Measurements from ENCODE around the gene GRIK3.

Gene GRIK3

DNA sequence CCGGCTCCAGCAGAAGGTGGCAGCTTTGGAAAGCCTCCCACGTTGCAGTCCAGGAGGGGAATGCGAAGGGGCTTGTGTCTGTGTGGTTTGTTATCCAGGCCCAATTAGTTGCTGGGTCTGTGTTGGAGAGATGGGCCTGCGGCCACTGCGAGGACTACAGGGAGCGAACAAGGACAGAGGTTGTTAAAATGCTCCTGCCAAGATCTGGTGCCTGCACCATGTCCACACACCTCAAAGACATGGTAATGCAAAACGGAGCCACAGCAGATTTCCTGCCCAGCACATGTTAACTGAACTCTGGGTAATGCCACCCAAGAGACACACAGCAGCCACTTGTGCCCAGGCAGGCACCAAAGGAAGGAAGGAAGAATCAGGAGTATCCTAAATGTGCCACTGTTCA lies 18.6 kb downstream of the GRIK3 start:
- no peak for DNase-seq (ENCODE audit: low read depth)

DNA sequence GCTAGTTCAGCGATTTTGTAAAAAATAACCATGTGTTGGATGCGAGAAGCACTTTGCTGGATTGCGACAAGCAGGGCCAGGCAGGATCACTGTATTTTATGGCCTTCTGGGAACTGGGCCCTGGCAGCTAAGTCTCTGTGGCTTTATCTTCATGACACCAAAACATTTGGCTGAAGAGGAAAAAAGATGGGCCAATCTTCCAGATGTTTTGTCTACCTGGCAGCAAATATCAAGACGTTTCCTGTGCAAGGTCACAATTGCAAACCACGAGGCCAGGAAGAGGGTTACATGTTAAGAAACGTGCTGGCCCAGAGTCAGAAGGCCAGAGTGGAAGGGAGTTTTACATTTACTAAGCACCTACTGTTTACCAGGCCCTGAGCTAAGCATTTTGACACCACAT lies 22.1 kb downstream of the GRIK3 start:
- DNase-seq (ENCODE audit: low read depth), result no peak

DNA sequence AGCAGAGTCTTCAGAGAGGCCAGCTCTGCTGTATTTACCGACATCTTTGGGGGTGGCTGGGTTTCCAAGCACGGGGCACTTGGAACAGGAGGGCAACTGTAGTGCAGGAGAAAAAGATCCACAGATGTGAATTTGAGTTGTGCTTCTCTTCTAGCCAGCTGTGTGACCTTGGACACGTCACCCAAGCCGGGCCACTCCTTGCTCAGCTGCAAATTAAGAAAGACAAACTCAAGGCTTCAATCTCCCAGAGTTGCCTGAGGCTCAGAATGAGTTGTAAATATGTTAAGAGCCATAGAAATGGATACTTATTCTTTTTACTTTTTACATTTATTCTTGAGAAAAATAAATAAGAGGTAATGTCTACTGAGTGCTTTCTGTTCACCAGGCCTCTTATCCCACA lies 24.3 kb downstream of the GRIK3 start:
- DNase-seq (ENCODE audit: low read depth), result no peak

DNA sequence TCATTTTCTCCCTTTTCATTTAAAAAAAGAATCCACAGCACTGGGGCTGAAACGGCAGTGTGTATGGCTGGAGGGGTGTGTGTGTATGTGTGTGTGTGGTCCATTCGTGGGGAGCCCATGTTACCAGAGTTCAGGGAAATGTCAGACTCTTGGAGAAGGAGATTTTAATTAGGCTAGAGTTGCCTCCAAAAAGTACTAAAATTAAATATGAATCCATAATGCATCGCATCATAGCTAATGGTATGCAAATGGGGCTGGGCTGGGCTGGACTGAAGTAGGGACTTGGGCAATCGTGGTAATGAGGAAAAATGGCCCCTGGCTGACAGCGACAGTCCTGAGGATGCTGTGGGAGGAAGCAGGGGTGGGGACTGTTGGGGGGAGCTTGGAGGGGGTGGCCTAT lies 24.8 kb downstream of the GRIK3 start:
- no peak for DNase-seq (ENCODE audit: low read depth)

DNA sequence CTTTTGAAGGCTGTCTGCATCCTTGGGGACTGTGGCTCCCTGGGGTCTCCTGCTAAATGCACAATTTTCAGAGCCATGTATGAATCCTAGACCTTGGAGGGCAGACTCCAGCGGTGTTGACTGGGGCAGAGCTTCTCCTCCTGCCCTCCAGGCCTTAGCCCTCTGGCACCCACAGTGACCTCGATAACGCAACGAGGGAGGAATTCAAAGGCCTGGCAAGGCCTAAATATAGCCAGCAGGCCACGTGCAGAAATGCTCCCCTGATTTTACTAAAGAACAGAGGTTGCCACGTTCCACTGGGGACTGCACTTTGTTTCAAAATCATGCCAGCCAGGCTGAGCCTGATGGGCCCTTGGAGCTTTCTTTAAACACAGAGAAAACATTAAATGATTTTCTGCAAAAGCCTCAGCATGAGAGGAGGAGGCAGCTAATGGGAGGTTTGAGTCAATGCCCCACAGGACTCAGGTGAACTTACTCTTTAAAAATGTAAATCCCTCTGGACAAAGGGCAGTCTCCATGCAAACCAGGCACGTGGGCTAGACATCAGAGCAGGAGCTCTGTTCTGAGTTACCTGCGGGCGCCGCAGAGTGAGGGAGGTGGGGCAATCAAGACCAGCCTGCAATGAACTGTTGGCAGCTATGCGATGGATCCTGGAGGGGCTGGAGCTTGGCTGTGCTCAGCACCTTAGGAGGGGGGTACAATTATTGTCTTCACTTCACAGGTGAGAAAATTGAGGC lies 28.0 kb downstream of the GRIK3 start:
- DNase-seq (ENCODE audit: low read depth), result no peak

DNA sequence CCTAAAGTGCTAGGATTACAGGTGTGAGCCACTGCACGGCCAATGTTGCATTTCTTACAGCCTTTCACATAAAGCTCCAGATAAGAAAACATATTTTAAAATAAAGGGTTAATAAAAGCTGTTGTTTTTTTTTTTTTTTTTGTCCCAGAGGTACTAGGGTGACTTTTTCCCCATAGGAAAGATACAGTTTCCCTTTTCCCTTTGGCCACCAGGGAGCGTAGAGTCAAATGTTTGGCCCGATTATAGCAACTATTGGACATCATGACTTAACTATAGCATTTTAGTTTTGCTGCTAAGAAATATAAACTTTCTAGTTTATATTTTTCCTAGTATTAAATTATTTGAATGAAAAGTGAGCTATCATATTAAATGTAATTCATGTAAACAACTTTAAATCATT lies 31.4 kb downstream of the GRIK3 start:
- no peak for DNase-seq (ENCODE audit: low read depth)

DNA sequence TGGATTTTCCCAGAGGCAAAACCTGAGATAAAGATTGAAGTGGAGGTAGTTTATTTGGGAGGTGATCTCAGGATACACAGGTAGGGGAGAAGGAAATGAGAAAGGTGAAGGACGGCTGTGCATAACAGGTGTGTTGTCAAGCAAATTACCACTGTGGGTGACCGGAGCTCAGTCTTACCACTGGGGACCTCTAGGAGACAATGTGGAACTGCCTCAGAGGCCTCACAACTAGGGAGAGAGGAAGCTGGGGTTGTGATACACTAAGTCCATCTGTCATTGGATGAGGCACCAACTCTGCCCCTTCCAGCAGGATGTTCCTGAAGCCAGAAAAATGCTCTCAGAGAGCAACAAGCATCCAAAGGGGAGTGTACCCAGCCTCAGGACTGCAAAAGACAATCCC lies 32.6 kb downstream of the GRIK3 start:
- no peak for DNase-seq (ENCODE audit: low read depth)

DNA sequence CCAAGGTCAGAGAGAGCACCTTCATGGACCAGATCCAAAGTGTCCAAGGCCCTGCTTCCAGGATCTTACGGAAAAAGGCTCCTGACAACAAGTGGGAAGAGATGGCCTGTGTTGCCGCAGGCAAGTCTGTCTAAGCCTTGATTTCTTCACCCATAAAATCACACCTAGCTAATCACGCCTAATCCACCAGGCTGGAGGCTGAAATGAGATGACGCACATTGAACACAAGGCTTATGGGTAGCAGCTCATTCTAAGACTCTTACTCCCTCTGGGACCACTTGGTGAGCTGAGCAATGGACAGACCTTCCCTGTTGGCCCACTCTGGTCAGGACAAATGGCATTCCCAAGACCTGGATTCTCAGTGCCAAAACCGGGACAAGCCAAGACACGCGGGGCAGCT lies 38.2 kb downstream of the GRIK3 start:
- no peak for DNase-seq (ENCODE audit: low read depth)

DNA sequence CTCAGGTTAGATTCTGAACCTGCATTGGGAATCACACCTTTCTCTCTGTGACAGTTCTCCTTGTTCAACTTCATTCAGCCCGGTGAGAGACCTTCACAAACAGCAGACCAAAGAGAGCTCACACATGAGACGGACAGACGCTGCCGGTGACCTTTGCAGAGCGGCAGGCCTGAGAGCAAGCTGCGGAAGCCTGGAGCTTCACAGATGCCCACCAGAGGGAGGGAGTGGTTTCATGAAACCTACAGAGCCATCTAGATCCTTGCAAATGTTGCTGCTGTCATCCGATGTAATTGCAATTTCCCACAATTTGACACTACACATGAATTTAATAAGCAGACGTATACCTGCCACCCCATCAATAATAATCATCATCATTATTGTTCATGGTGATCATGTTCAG lies 39.4 kb downstream of the GRIK3 start:
- no peak for DNase-seq (ENCODE audit: low read depth)

DNA sequence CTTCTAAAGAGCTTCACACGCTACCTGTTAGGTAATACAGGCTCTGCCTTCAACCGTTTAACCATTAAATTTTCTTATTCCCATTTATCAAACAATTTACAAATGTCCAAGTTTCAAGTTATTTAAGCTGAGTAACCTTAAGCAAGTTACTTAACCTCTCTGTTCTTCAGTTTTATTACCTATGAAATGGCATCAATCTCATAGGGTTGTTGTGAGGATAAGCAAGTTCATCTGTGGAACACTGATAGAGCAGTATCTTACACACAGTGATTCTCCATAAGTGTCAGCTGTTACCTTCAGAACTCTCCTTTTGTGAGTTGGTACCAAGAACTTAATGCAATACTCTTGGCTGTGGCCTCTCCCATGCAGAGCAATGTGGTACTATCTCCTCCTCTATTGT lies 40.0 kb downstream of the GRIK3 start:
- no peak for DNase-seq (ENCODE audit: low read depth)

DNA sequence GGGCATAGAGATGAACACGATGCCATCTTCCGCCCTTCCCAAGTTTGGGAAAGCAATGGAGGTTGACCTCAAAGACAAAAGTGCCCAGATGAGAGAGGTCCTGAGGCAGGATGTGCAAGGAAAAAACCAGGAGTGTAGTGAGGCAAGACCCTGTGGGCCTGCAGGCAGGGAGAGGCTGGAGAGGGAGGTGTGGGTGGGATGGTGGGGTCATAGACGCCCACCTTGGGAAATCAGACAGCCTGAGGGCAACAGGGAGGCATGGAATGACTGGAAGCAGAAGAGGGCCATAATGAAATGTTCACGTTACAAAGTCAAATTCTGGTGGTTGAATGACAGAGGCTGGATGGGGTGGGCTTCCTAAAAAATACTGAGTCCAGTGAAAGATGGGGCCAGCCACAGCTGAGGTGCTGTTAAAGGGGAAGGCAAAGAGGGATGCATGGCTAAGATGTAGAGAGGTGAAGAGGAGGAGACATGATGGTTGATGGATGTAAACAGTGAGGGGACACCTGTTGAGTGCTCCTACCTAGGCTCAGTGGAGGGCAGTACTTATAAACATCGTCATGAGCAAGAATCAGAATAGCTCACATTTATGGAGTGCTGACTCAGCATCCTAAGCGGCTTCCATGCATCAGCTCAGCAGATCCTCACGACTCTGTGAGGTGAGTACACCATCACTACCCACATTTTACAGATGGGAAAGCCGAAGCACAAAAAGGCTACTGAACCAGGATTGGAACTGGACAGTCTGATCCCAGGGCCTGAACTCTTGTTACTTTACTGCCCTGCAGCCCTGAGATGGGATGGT lies 42.0 kb downstream of the GRIK3 start:
- no peak for DNase-seq (ENCODE audit: low read depth)

DNA sequence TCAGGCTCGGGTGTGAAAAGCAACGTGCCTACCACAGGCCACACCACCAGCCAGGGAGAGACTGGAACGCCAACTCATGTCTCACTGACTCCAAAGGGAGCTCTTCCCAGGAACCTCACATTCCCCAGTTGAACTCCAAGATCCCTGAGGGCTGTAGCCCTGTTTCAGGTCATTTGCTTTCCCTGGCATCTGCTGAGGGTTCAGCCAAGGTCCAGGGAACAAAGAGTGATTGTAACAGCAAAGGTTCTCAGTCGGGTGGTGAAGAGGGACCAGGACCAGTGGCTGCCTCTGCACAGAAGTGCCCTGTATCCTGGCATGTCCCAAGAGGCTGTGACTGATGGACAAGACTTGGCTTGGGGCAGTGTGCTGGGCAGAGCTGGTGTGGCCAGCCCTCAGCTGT lies 42.8 kb downstream of the GRIK3 start:
- DNase-seq (ENCODE audit: low read depth), result no peak

DNA sequence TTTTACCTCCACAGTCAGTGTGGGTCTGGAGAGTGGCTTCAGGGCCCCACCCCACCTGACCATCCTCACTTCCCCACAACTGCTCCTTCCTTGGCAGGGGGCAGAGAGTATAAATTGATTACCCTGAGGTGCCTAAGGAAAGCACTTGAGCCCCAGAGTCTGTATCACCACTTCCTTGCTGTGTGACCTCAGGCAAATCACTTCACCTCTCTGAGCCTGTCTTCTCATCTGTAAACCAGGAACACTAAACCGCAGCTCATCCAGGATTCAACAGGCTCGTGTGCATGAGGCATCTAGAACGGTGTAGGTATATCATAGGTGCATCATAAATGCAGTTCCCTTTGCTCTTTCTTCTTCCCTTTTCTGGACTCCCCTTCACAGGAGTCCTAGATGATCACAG lies 43.4 kb downstream of the GRIK3 start:
- DNase-seq (ENCODE audit: low read depth), result no peak

DNA sequence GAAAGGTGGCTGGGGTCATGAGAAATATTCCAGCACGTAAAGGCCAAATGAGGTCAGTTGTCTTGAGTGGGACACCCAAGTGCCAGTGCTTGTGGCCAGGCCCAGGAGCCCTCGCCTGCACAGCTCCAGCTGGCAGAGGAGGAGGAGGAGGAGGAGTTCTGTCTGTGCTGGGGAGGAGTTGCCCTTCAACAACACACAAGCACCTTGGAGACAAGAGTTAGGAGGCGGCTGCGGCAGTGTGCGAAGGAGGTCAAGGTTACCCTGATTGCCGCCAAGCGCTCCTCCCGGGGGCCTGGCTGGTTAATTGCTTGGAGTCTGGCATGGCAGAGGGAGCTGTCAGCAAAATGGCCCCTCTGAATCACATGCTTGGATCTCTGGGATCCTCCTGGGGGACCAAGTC lies 45.1 kb downstream of the GRIK3 start:
- DNase-seq (ENCODE audit: low read depth), result no peak

DNA sequence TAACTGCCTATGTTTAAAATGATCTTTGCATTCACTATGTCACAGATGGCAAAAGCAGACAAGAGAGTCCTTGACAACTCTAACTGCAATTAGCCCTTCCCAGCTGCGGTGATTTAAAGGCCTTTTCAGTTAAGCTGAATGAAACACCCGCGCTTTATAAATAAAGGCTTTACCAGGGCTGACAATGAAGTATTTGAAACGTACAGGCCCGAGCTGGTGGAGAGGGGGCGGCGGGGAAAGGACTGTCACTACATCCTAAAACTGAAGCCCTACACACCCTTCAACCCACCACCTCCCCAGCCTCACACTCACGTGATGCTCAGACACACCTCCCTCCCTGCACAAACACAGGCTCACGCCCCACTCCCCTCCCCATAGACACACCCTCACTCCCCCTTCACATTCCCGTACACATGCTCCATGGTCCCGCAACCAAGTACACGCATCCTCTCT lies 45.5 kb downstream of the GRIK3 start:
- no peak for DNase-seq (ENCODE audit: low read depth)

DNA sequence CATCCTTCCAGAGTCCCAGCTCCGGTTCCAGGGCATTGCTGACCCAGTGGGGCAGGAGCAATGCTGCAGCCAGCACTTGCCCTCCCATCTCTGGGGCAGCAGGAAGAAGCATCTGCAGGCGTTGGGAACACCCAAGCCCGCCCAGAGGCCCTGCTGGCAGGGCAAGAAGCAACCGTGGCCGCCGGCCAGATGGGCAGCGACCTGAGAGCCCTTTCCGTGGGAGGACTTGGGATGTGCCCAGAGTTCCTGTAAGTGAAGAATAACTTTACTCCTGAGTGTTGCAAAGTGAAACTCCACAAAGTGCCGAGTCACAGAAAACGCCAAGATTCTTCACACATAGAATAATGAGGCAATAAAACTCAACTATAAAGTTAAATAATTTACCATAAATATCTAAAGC lies 46.0 kb downstream of the GRIK3 start:
- DNase-seq (ENCODE audit: low read depth), result no peak

DNA sequence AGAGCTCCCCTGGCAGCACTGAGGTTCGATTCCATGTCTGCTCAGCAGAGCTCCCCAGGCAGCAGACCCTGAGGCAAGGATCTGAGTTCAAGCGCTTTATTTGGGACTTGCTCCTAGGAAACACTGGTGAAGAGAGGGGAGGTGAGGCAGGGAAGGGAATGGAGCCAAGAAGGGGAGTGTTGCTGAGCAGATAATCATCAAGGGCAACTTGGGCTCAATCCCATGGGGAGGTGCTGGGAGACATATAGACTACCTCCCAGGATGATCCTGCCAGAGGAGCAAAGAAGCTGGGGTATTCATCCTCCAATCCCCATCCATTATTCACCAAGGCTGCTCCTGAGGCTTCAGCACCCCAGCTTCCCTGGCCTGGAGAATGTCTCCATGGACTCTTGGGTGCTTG lies 47.0 kb downstream of the GRIK3 start:
- DNase-seq (ENCODE audit: low read depth), result no peak

DNA sequence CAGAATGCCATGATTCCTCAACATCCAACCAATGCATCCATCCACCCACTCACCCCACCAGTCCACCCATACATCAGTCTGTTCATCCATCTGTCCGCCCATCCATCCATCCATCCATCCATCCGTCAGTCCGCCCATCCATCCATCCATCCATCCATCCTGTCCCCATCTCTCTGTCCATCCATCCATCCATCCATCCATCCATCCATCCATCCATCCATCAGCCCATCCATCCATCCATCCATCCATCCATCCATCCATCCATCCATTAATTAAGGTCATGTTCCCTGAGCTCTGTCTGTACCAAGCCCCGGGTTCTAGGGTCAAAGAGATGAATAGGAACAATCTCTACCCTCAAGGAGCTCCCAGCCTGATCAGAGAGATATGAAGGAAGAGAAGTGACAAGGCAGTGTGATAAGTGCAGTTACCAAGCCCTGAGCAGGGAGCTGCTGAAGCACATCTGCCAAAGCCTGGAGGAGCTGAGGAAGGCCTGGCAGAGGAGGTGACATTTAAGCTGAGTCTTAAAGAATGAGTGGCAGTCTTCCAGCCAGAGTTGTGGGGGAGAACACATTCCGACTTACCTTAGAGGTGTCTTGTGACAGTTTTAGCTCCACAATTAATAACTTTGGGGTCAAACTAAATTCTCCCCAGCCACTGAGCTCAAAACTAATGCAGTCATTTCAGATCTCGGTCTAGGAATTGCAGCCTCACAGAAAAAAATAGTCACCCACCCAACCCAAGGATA lies 47.9 kb downstream of the GRIK3 start:
- no peak for DNase-seq (ENCODE audit: low read depth)

DNA sequence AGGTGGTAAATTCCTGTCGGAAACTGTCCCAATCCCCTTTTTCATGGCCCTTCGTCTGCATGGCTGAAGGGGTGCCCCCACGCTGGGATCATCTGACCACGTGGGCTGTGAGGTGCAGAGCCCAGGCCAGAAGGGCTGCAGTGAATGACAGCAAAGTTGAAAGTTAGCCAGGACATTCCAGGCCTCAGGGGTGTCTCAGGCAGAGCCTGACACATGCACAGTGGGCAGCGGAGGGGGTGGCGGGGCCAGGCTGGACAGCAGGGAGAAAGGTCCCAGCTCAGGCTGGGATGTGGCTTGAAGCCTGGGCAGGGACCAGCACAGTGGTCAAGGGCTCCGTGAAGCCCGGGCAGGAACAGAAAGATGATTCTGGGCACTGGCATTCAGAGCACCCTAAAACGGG lies 49.6 kb downstream of the GRIK3 start:
- no peak for DNase-seq (ENCODE audit: low read depth)

DNA sequence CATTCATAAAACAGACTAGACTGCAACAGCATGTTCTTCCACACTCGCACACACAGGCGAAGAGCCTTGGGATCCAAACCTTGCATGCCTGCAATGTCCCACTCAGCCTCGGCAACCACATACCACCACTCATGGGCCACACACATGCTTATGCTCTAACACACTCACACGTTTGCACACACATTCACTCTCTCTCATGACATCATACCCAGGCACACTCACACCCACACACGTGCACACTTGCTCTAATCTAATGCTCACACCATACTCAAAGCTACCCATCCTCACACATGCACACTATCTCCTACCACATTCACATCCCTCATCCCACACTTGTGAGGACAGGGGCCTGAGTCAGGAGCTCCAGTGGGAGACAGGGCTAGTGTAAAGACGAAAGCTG lies 50.3 kb downstream of the GRIK3 start:
- no peak for DNase-seq (ENCODE audit: low read depth)

DNA sequence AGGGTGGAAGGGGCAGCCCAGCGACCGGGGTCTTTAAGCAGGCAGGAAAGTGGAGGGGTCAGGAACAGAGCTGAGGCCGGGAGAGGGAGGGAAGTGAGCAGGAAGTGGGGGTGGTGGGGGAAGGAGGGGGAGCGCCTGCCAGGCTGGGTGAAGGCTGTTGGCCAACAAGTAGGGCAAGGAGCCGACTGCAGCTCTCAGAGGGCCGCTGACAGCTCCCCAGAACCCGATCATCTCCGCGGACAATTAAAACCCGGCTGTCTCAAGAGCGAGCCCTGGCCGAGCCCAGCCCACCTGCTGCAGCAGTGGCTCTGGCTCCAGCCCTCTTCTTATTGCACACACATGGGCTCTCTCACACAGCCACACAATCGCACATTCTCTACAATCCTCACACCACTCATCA lies 51.6 kb downstream of the GRIK3 start:
- no peak for DNase-seq (ENCODE audit: low read depth)

DNA sequence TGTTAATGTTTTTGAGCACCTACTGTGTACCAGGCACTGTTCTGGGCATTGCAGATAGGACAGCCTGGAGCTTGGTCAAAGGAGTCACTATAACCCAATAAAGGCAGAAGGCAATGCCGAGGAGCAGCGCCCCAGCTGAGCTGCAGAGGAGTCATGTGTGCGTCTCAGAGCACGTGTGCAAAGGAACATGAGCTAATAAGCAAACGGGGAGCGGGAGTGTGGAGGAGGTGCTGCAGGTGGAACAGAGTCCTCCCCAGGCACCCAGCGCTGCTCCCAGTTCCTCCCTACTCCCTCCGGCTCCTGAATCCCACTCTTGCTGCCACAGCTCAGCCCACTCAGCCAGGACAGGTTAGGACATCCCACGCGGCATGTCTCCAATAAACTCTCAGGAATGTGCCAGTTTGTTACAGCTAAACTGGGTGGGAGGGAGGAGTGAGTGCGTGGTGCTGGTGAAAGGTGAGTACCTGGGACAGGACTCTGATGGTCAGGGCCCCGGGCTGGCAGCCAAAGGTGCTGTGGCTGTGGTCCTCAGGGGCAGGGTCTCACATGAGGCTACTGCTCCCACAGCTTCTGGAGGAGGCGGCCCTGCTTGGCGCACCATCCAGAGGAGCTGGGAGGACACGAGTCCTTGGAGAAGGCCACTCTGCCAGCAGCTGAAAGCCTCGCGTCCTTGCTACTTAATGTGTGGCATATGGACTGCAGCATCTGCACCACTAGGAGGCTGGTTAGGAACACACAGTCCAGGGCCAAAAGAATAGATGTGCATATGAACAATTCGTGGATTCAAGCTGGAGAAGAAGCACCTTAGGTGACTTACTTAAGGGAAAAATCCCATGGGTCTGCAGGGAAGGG lies 52.3 kb downstream of the GRIK3 start:
- DNase-seq (ENCODE audit: low read depth), result no peak
